Astrocyte (in vitro differentiated cells and primary cell): Measurements from ENCODE around the gene FDPS.

Experiments used
- EZH2 ChIP-seq: IDR thresholded peaks from 2 replicates; pipeline ENCODE4 v1.6.1; 2012; ENCODE audit warnings: mild to moderate bottlenecking, low read length, inconsistent platforms; ENCODE audit not compliant: insufficient read depth
- TF ChIP-seq, protein P1 (sequence below): IDR thresholded peaks from 2 replicates; pipeline ENCODE4 v1.5.1; 2011; ENCODE audit warnings: low read depth, mild to moderate bottlenecking, inconsistent platforms, low read length, moderate library complexity; ENCODE audit not compliant: insufficient read depth

- TF ChIP-seq, protein P1, sequence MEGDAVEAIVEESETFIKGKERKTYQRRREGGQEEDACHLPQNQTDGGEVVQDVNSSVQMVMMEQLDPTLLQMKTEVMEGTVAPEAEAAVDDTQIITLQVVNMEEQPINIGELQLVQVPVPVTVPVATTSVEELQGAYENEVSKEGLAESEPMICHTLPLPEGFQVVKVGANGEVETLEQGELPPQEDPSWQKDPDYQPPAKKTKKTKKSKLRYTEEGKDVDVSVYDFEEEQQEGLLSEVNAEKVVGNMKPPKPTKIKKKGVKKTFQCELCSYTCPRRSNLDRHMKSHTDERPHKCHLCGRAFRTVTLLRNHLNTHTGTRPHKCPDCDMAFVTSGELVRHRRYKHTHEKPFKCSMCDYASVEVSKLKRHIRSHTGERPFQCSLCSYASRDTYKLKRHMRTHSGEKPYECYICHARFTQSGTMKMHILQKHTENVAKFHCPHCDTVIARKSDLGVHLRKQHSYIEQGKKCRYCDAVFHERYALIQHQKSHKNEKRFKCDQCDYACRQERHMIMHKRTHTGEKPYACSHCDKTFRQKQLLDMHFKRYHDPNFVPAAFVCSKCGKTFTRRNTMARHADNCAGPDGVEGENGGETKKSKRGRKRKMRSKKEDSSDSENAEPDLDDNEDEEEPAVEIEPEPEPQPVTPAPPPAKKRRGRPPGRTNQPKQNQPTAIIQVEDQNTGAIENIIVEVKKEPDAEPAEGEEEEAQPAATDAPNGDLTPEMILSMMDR: no peak
- TF ChIP-seq EZH2: no peak
These were observed 10.9 kb downstream of the FDPS start for GRCh38 chr1:155319536-155319935.
